ENCODE measurements around the gene HDAC11.

Gene HDAC11

DNA sequence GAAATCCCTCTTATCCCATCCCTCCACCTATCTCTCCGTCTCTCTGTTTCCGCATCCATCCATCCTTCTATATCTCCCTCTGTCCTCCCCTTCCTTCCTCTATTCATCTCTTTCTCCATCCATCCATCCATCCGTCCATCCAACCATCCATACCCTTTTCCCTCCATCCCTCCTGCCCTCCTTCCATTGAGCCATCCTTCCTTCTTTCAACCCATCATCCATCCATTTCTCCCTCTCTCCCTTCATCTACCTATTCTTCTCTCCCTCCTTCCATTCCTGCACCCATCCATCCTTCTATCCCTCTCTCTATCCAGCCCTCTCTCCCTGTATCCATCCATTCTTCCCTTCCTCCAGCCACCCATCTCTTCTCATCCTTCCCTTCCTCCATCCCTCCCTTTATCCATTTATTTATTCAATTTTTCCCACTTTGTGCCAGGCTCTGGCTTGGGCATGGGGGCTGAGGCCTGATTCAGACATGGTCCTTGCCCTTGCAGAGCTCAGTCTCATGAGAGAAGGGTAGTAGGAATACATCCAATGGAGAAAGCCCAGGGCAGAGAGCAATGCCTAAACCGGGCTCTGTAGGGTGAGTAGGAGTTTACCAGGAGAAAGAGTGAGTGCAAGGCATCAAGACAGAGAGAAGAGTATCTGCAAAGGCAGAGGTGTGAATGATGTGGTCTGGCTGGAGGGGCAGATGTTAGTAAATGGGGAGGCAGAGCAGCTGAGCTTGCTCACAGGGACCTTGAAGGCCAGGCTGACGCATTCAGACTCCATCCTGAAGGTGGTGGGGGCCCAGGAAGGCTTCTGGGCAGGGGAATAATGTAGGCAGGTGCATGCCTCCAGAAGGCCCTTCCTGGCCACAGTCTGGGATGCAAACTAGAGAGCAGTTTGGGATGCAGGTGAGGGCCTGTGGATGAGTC, 49.3 kb downstream of the HDAC11 start:
- DNase-seq (ENCODE audit: low read depth, low spot score) = no peak
- TF ChIP-seq, protein P1, sequence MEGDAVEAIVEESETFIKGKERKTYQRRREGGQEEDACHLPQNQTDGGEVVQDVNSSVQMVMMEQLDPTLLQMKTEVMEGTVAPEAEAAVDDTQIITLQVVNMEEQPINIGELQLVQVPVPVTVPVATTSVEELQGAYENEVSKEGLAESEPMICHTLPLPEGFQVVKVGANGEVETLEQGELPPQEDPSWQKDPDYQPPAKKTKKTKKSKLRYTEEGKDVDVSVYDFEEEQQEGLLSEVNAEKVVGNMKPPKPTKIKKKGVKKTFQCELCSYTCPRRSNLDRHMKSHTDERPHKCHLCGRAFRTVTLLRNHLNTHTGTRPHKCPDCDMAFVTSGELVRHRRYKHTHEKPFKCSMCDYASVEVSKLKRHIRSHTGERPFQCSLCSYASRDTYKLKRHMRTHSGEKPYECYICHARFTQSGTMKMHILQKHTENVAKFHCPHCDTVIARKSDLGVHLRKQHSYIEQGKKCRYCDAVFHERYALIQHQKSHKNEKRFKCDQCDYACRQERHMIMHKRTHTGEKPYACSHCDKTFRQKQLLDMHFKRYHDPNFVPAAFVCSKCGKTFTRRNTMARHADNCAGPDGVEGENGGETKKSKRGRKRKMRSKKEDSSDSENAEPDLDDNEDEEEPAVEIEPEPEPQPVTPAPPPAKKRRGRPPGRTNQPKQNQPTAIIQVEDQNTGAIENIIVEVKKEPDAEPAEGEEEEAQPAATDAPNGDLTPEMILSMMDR (IDR thresholded peaks at IDR 0.05; ENCODE audit: low read depth, low read length) = no peak
- in situ Hi-C loops (cut with HindIII; ENCODE audit: low sequenced_read_pairs) = no loop called here
- H3K4me3 ChIP-seq (ENCODE audit: low read depth, low read length) = no peak overlapping the region

DNA sequence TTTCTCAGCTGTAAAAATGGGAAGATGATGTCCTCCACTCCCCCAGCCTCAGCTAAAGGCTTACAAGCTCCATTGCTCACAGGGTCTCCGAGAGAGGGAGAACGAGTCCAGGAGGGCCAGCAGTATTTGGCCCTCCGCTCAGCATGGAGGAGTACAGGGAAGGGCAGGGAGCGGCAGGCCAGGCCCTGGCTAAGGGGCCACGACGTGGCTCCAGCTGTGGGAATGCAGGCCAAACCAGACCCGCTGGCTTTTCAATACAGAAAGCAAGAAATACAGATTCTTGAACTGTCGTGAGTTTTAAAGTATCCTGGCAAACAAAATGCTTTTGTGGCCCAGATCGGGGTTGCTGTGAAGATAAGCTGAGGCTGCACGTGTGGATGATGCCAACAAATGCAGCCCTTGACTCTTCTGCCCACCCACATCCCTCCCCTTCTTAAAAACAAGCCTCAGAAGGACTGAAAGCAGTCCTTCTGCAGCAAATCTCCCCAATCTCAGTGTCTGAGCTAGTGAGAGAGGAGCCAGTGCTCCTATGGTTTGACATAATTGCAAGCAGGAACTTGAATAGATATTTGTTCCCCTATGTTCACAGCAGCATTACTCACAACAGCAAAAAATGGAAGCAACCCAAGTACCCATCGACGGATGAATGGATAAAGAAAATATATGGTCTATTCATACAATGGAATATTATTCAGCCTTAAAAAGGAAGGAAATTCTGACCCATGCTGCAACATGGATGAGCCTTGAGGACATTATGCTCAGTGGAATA, 50.3 kb downstream of the HDAC11 start:
- TF ChIP-seq, protein P1 (IDR thresholded peaks at IDR 0.05; ENCODE audit: low read depth, low read length) = no peak
- no peak overlapping the region for H3K4me3 ChIP-seq (ENCODE audit: low read depth, low read length)
- DNase-seq (ENCODE audit: low read depth, low spot score) = no peak
- in situ Hi-C loops (cut with HindIII; ENCODE audit: low sequenced_read_pairs) = no loop called here

DNA sequence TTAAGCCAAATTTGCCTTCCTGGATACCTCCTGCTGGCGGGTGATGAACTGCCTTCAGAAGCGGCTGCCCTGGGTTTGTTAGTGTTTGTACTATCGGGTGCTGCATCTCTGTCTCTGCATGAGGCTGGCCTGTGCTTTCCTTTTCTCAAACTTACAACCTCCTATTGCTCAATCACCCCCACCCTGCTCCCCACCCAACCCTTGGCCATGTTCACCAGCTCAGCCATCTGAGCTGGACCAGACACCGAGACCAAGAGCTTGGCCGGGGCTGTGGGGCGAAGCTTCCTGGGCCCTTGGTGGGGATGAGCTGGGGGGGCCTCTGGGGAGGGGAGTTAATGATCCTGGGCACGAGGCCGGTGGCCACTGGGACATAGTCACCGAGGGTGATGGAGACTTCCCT, 52.0 kb downstream of the HDAC11 start:
- TF ChIP-seq, protein P1 (IDR thresholded peaks at IDR 0.05; ENCODE audit: low read depth, low read length) = no peak
- DNase-seq (ENCODE audit: low read depth, low spot score) = no peak
- in situ Hi-C loops (cut with HindIII; ENCODE audit: low sequenced_read_pairs) = no loop called here
- H3K4me3 ChIP-seq (ENCODE audit: low read depth, low read length) = no peak overlapping the region

DNA sequence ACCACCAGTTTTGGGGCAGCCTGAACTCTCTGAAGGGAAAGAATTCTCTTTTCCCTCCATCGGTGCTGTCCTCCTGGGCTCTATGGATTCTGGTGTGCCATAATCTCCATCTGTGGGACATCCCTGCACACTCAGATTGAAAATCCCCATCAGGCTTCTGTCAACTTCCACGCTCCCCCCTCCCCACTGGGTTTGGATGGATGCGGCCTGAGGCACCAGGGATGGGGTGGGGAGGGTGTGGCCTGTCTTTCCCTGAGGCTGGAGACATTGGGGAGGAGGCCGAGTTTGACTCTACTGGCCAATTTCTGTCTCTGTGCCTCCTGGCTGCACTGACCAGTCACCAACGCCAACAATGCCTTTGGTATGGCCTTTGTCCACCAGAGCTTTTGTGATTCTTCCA, 52.5 kb downstream of the HDAC11 start:
- DNase-seq (ENCODE audit: low read depth, low spot score) = no peak
- in situ Hi-C loops (cut with HindIII; ENCODE audit: low sequenced_read_pairs) = no loop called here
- TF ChIP-seq, protein P1 (IDR thresholded peaks at IDR 0.05; ENCODE audit: low read depth, low read length) = no peak
- H3K4me3 ChIP-seq (ENCODE audit: low read depth, low read length) = no peak overlapping the region

DNA sequence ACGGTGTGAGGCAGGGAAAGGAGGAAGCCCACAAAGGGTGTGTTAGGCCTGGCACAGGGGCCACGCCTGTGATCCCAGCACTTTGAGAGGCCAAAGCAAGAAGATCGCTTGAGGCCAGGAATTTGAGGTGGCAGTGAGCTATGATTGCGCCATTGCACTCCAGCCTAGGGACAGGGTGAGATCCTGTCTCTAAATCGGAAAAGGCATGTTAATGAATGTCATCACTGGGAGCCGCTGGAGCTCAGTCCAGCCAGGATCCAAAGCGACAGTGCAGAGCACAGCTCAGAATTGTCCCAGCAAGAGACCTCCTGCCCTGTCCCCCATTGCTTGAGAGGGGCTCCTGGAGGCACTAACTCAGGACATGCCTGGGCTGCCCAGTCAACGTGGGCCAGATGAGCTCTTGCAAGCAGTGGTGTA, 53.8 kb downstream of the HDAC11 start:
- H3K4me3 ChIP-seq (ENCODE audit: low read depth, low read length) = no peak overlapping the region
- DNase-seq (ENCODE audit: low read depth, low spot score) = no peak
- TF ChIP-seq, protein P1 (IDR thresholded peaks at IDR 0.05; ENCODE audit: low read depth, low read length) = no peak
- in situ Hi-C loops (cut with HindIII; ENCODE audit: low sequenced_read_pairs) = no loop called here

DNA sequence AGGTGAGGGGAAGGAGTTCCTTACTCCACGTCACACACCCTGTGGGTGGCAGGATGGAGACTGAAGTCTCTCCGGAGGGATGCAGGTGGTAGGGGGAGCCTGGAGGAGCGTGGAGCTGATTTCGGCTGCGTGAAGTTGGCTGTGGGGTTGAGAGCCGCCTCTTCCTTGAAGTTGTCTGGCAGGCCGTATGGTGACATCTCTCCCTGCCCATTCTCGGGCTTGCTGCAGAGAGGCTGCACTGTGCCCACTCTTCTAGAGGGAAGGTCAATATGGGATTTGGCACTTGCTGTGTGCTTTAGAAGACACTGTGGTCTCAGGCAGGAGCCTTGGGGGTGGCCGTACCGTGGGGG, 55.4 kb downstream of the HDAC11 start:
- TF ChIP-seq, protein P1 (IDR thresholded peaks at IDR 0.05; ENCODE audit: low read depth, low read length) = no peak
- in situ Hi-C loops (cut with HindIII; ENCODE audit: low sequenced_read_pairs) = no loop called here
- no peak overlapping the region for H3K4me3 ChIP-seq (ENCODE audit: low read depth, low read length)
- DNase-seq (ENCODE audit: low read depth, low spot score) = no peak

All from astrocyte of the spinal cord (primary cell).